Fibroblast of skin of abdomen (primary cell): Measurements from ENCODE around the gene PFDN2. TPM values are rescaled to one million over a fixed set of nuclear protein-coding genes. Genes with fewer than 3 reads are reported as not detected.
A peak's percentile ranks its signal among the peaks of the same experiment; 100 is the strongest.

Source experiments
- DNase-seq: peaks from one replicate; pipeline ENCODE4 v3.0.0-alpha.2; 2013
- polyA plus RNA-seq, 2 experiments: library from polyadenylated mRNA; unstranded; fragments of 120-200 nt; gene quantifications; one replicate each; pipeline ENCODE4 v1.2.1, GENCODE V29; 2013; ENCODE audit not compliant: insufficient read length in 2 of 2

Gene PFDN2, protein sequence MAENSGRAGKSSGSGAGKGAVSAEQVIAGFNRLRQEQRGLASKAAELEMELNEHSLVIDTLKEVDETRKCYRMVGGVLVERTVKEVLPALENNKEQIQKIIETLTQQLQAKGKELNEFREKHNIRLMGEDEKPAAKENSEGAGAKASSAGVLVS
- 110 TPM for polyA plus RNA-seq (2013, experiment 1 of 2; ENCODE audit: insufficient read length)
- 114 TPM for polyA plus RNA-seq (2013, experiment 2 of 2; ENCODE audit: insufficient read length)

DNA sequence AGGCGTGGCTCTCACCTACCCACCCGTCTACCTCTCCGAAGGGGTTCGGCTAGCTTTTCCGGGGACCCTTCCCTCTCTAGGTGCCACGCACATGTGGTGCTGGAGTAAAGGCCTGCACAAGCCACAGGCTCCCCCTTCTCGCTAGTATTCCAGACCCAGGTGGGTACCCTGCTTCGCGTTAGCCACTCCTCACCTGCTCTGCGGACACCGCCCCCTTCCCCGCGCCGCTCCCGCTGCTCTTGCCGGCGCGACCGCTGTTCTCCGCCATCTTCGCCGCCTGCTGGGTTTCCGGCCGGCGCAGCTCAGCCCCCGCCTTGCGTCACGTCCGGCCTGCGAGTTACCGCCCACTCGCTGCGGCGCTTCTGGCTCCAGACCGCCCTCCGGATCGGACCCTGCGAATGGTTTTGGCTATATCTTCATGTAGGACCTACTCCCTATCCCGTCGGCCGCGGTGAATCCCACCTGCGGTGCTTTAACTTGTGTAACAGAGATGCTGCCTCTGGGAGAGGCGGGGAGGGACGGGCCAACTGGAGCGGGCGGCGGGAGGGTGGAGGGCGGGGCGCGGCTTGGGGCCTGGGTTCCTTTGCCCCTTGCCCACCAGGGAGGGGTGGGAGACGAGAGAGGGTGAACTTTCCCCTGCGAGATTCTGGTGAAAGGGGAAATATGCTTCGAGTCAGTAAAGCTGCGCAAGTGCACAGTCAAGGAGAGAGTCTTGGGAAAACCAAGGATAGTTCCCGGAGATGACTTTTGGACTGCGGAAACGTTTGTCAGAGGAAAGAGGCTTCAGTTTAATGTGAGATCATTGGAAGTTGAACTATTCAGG lies at the start of gene PFDN2, which contains the start of gene NIT1:
Gene PFDN2 (minus strand): TSS at position 279 of the 823 bp plus-strand sequence. CDS start 11 bp downstream, at position 268.
Gene NIT1 (plus strand): TSS at position 347 of the 823 bp plus-strand sequence. CDS start 72 bp downstream, at position 419.
- DNase-seq = peak; percentile 80

DNA sequence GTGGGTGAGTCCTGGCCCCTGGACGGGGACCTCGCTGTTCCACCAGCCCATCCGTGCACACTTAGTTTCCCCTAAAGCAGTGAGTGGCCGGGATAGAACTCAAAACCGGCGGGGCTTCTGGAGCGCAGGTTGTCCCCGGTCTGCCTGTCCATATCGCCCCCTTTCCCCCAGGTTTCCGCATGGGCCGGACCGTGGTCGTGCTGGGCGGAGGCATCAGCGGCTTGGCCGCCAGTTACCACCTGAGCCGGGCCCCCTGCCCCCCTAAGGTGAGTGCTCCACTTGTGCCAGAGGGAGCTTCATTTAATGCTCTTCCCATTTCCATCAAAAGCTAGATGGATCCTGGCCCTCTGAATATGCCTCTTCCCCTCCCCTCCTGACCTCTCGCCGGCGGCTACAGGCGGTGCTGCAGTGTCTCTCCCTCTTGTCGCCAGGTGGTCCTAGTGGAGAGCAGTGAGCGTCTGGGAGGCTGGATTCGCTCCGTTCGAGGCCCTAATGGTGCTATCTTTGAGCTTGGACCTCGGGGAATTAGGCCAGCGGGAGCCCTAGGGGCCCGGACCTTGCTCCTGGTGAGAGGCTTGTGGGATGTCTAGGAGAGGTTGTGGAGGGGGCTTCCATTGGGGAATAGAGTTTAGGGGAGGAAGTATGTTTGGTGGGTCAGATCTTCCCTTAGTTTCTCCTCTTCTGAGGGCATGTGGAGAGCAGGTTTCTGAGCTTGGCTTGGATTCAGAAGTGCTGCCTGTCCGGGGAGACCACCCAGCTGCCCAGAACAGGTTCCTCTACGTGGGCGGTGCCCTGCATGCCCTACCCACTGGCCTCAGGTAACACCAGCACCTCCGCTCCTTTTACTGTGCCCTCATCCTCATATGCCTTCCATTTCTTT lies 49.1 kb upstream of the PFDN2 start:
- DNase-seq = no peak

DNA sequence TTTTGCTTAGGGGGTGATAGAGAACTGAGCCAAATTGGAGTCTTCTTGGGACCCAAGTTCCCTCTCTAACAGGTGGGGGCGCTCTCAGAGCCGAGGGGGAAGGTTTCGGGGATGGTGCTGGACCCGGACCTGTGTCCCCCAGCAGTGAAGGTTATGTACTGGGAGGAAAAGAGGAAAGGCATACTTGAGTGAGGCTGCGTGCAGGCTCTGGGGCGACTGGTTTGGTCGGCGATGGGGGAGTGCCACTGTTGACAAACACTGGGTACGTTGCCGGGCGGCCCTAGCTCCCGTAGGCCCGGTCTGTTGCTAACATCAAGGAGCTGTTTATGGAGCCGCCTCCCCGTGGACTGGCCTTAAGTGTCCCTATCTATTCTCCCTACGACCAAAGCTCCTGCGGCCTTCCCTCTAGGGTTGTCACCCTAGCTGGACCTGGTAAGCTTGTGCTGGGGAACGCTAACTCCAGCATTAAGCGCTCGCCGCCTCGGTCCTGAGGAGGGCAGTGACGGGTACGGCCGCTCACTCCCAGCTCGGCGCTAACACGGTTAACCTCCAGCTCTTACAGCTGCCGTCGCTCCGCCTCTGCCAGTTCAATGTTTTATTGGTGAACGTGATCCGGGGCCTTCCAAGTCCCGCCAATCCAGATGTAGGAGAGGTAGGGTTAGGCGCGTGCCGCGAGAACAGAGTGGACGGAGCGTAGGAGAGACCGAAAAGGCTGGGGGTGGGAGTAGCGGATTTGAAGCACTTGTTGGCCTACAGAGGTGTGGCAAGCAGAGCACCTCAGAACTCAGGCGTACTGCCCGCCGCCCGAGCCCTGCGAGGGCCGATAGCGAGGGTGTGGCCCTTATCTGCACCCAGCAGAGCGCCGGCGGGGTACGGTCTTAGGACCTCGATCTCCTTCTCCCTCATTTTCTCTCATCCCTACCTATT lies 48.2 kb upstream of the PFDN2 start, which contains the start of gene PPOX:
Gene PPOX (plus strand): TSS at position 685 of the 927 bp plus-strand sequence. CDS start 422 bp downstream, outside the sequence.
- DNase-seq = peak; percentile 97

DNA sequence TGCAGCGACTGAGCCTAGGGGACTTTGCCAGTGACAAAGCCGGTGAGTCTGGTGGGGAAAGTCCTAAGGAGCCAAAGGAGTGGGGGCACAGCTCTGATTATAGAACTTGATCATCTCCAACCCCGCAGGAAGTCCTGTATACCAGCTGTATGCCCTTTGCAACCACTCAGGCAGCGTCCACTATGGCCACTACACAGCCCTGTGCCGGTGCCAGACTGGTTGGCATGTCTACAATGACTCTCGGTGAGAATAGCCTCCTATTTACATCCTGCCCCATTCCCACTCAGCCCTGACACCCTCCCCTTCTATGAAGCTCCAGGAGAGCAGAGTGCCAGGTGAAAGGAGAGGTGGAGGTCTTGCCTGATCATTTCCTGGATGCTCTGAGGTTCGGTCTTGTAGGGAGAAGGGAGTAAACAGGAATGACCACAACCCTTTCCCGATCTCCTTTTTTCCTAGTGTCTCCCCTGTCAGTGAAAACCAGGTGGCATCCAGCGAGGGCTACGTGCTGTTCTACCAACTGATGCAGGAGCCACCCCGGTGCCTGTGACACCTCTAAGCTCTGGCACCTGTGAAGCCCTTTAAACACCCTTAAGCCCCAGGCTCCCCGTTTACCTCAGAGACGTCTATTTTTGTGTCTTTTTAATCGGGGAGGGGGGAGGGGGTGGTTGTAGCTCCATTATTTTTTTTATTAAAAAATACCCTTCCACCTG lies 47.2 kb upstream of the PFDN2 start:
- no peak for DNase-seq

DNA sequence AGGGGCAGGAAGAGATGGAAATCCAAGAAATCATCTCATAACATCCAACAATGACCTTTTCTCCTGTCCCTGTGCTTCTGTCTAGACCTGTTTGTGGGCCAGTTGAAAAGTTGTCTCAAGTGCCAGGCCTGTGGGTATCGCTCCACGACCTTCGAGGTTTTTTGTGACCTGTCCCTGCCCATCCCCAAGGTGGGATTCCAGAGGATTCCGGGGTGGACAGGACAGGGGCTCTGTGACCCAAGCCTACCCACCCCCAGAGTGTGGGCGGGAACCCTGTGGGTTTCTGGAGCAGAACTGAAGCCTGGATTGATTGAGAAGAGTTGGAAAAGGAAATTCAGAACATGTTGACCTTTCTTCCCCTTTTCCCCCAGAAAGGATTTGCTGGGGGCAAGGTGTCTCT lies 46.0 kb upstream of the PFDN2 start:
- no peak for DNase-seq

DNA sequence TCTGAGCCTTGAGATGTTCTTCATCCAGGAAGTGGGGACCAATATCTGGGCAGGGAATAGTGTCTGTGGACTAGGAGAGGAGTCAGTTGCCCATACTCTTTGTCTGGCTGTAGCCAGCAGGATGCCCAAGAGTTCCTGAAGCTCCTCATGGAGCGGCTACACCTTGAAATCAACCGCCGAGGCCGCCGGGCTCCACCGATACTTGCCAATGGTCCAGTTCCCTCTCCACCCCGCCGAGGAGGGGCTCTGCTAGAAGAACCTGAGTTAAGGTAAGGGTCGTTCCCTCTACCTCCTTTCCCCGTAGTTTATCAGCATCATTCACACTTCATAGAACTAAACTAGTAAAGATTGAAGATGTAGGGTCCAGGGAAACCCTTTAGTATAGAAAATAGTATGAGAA lies 45.0 kb upstream of the PFDN2 start:
- no peak for DNase-seq

DNA sequence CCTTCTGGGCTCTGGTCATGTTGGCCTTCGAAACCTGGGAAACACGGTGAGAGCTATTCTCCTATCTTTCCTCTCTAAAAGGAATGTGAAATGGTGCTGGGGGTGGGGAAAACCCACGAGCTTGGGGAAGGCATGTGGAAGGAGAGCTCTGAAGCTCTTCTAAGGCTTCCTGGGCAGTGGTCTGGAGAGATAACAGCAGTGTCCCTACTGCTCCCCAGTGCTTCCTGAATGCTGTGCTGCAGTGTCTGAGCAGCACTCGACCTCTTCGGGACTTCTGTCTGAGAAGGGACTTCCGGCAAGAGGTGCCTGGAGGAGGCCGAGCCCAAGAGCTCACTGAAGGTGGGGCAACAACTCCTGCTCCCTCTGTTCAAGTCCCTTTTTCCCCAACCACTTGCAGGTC lies 44.2 kb upstream of the PFDN2 start:
- DNase-seq = no peak

DNA sequence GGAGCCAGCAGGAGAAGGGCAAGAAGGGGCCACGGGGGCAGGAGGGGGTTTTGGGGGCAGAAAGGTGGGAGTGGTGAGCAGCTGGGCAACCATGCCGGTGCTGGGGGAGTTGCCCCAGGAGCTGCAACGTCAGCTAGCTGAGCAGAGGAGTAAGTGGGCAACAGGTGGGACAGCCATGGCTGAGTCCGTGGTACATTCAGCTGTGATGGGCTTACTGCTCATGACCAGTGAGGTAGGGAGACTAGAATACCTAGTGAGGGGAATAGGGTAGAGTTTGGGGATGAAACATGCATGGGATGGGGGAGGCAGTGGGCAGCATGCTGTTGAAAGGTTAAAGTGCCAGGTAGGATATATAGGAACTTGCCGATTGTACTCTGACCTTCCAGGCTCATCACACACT lies 43.8 kb upstream of the PFDN2 start:
- no peak for DNase-seq

DNA sequence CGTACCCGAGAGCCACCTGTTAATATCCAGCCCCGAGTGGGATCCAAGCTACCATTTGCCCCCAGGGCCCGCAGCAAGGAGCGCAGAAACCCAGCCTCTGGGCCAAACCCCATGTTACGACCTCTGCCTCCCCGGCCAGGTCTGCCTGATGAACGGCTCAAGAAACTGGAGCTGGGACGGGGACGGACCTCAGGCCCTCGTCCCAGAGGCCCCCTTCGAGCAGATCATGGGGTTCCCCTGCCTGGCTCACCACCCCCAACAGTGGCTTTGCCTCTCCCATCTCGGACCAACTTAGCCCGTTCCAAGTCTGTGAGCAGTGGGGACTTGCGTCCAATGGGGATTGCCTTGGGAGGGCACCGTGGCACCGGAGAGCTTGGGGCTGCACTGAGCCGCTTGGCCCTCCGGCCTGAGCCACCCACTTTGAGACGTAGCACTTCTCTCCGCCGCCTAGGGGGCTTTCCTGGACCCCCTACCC lies 42.9 kb upstream of the PFDN2 start:
- no peak for DNase-seq

DNA sequence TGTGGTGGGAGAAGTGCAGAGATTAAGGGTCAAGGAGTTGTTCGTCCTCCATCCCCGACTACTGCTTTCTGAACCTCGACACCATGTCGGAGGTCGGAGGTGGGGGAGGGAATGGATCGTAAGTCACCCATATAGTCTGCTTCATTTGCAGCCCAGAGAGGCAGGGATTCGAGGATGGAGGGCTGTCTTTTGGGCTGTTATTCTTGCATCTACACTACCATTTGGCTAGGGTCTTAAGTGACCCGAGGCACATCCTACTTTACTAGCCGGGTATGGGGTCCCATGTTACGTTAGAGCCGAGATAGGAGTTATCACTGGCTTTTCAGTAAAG lies 42.0 kb upstream of the PFDN2 start:
- DNase-seq = no peak

DNA sequence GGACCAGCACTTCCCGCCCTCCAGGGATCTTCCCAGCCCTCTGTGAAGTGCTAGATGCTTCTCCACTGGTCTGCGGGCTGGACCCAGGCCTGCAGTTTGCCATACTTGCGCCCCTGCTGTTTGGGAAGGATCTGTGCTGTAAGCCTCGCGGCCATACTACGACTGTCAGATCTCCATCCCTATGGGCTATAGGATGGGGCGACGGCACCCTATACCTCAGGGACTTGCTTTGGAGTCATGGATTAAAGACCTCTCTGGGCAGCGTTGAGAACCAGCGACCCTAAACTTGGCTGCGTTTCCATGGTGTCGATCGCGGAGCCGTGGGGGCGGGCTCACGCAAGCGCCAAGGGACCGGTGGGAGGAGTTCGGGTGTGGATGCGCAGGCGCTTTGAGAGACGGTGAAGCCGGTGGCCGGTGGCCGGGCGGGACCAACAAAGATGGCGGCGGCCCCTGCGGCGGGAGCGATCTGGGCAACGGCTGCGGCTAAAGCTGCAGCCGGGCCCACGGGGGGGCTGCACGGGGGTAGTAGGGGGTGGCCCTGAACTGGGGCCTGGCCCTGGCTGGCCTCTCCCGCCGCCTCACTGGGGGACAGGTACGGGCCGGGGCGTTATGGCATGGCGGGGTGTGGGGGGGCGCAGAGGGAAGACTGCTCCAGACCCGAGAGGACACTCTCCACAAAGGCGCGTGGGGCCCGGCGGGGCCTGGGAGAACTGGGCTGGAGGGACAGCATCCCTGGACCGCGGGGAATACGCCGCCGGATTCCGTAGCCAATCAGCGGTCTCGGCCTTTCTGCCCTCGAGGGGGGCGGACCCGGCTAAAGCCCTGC lies 41.5 kb upstream of the PFDN2 start, which contains the start of gene USP21:
Gene USP21 (plus strand): TSS at position 414 of the 826 bp plus-strand sequence. CDS start 1,141 bp downstream, outside the sequence.
- peak; percentile 88 for DNase-seq

DNA sequence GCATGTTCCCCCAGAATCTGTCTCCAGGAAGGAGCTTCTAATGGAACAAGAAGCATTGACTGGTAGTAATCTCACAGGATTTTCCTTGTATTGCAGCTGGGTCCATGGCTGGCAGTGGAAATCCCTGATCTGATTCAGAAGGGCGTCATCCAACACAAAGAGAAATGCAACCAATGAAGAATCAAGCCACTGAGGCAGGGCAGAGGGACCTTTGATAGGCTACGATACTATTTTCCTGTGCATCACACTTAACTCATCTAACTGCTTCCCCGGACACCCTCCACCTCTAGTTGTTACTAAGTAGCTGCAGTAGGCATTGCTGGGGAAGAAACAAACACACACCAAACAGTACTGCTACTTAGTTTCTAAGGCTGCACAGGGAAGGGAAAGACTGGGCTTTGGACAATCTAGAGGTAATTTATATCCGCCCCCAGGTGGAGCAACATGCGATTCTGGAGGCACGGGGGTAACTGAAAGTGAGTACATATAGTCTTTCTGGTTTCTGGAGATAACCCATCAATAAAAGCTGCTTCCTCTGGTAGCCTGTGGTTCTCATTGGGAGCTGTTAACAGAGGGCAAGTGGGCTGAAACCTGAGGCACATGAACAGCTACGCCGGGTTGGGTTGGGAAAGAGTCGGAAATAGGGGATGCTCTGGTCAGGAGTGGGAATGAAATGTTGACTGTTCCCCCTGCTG lies 40.6 kb upstream of the PFDN2 start:
- DNase-seq = no peak

DNA sequence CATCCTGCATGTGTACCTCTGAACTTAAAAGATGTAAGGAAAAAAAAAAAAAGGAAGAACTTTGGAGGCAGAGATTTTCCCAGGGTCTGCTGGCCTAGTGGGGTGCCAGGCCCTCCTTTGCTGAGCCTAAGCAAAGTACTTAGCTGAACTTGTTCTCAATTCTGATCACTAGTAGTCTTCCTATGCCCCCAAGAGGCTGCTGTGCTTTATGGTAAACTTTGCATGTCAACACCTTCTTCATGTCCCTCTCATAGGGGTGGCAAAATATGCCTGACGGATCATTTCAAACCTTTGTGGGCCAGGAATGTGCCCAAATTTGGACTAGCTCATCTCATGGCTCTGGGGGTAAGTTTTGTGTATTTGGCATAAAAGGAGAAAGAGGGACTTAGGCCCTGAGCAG lies 40.0 kb upstream of the PFDN2 start:
- no peak for DNase-seq

DNA sequence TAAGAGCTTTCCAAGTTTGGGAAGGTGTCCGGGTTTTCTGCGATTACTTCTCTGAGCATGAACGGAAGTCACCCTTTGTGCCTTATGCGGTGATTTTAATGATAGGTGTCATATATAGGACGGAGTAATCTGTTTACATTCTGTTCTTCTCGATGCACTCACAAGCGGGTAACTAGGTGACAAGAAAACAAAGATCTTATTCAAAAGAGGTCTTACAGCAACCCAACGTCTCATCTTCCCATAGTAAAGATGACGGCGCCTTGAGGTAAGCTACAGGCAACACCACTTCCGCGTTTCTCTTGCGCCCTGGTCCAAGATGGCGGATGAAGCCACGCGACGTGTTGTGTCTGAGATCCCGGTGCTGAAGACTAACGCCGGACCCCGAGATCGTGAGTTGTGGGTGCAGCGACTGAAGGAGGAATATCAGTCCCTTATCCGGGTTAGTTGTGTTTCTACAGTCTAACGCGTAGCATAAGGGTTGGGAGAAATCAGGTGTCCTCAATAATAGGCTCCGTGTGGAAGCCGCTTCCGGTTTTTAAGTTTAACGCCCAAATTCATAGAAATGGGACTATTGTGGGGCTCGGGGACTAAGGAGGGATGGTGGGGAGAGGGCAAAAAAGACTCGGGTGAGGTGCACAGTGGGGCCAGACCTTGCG lies 36.0 kb upstream of the PFDN2 start, which contains the start of gene UFC1:
Gene UFC1 (plus strand): TSS at position 297 of the 656 bp plus-strand sequence. CDS start 20 bp downstream, at position 317.
- DNase-seq = peak; percentile 90

DNA sequence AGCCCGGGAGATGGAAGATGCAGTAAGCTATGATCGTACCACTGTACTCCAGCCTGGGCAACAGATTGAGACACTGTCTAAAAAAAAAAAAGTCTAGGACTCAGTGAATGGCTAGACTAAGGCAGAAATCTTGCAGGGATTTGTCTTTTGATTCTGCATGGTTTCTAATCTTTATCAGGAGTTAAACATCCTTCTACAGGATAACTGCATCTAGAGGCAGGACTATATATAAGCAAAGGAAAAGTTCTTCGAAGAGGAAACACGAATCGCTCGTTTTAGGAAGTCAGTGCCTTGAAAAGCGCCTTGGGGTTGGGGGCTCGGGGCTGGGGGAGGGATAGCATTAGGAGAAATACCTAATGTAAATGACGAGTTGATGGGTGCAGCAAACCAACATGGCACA lies 35.3 kb upstream of the PFDN2 start:
- no peak for DNase-seq

DNA sequence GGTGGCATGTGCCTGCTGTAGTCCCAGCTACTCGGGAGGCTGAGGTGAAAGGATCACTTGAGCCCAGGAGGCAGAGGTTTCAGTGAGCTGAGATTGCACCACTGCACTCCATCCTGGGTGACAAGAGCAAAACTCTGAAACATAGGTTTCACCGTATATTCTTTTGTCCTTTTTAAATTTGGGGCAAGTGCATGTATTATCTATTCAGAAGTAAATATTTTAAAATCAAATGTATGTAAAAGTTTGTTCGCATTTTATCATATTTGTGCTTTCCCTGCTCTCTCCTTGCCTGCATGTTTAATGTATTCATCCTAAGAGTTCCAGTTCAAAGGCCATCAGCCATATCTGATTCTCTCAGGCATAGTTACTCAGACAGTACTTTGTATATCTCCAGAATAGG lies 28.0 kb upstream of the PFDN2 start:
- DNase-seq = no peak

DNA sequence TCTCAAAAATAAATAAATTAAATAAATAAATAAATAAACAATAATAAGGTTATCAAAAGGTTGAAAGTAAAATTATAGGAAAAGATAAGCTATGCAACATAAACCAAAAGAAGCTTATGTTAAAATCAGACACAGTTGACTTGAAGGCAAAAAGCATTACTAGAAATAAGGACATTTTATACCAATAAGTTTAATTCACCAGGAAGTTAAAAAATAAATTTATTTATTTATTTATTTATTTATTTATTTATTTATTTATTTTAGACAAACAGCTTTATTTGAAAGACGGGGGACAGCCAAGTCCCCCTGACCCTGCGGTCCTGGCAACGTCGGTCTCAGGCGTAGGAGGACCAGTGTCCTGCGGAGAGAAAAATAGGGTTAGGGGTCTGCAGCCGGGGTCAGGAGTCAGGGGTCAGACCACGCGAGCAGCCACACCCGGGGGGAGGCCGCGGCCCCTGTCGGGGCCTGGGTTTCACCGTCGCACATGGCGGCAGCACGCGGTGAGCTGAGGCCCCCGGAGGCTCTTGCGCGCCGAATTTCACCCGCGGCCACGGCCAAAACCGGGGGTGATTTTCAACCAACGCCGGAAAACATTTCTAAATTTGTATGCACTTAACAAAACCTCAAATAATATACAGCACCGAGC lies 23.0 kb upstream of the PFDN2 start:
- DNase-seq = no peak

DNA sequence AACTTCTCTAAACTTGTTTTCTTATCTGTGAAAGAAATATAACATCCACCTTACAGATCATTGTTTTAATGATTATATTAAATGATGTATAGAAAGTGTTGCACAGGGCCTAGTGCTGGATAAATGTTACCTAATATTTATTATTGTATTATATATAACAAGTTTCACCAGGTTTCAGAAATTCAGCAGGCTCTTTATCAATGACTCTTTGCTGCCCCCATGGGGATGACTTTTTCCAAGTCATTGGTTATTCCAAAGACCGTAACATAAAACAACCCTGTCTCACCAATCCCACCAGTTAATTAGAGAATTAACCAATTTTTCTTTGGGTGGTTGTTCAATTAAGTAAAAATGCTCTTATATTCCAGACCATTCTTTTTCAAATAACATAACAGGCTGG lies 21.9 kb upstream of the PFDN2 start:
- DNase-seq = peak; percentile 49
